GM18873 (cell line): ENCODE measurements around the gene ZNF687.
"Not testable (repeated sequence)": the region's sequence is repeated elsewhere in the genome, so short reads cannot be mapped to it uniquely, and the experiment has no call there.

Source experiments
- ATAC-seq: cut with Tn5 transposase; IDR thresholded peaks from one replicate; pipeline ENCODE4 v1.9.1; 2021; ENCODE audit warnings: mild to moderate bottlenecking, moderate library complexity, moderate number of reproducible peaks; ENCODE audit not compliant: unreplicated experiment, low FRiP score

The ZNF687 gene

GRCh38 chr1:151281969-151282882 is at the start of gene ZNF687:
Gene ZNF687 (plus strand): TSS chr1:151282299. CDS start chr1:151286292, 3,993 bp downstream.
- ATAC-seq, result peak; percentile 86

- ATAC-seq, result no peak
Observed at GRCh38 chr1:151235235-151235634, 46.9 kb upstream of the ZNF687 start.

GRCh38 chr1:151237678-151238466 is 44.2 kb upstream of the ZNF687 start:
- no peak for ATAC-seq

GRCh38 chr1:151238467-151238739 is 43.7 kb upstream of the ZNF687 start:
- ATAC-seq, result no peak

GRCh38 chr1:151242442-151242841 is 39.7 kb upstream of the ZNF687 start:
- no peak for ATAC-seq

GRCh38 chr1:151243683-151244216 is 38.3 kb upstream of the ZNF687 start:
- ATAC-seq, result no peak

- ATAC-seq, result no peak
Observed at GRCh38 chr1:151246786-151247185, 35.3 kb upstream of the ZNF687 start.

GRCh38 chr1:151251656-151252470 is 30.2 kb upstream of the ZNF687 start:
- ATAC-seq, result no peak

- peak; percentile 90 for ATAC-seq
Observed at GRCh38 chr1:151254217-151255213, 27.6 kb upstream of the ZNF687 start, which contains the start of gene PSMD4. Gene PSMD4 (plus strand): TSS chr1:151254734. CDS start chr1:151254783, 49 bp downstream.

- no peak for ATAC-seq
Observed at GRCh38 chr1:151255381-151255780, 26.7 kb upstream of the ZNF687 start.

GRCh38 chr1:151259351-151259750 is 22.7 kb upstream of the ZNF687 start:
- no peak for ATAC-seq

GRCh38 chr1:151265446-151266236 is 16.5 kb upstream of the ZNF687 start:
- no peak for ATAC-seq

GRCh38 chr1:151266315-151266714 is 15.8 kb upstream of the ZNF687 start:
- no peak for ATAC-seq

- ATAC-seq, result no peak
Observed at GRCh38 chr1:151266821-151267220, 15.3 kb upstream of the ZNF687 start.

GRCh38 chr1:151267760-151268159 is 14.3 kb upstream of the ZNF687 start:
- no peak for ATAC-seq

- ATAC-seq, result no peak
Observed at GRCh38 chr1:151273924-151274466, 8.1 kb upstream of the ZNF687 start.

GRCh38 chr1:151275341-151275740 is 6.8 kb upstream of the ZNF687 start:
- ATAC-seq, result not testable (repeated sequence)

GRCh38 chr1:151277249-151277648 is 4.8 kb upstream of the ZNF687 start:
- ATAC-seq, result no peak
